Measurements from ENCODE around the gene QTRT2. TPM values are rescaled to one million over a fixed set of nuclear protein-coding genes. Genes with fewer than 3 reads are reported as not detected.

The QTRT2 gene
- total and polyA plus RNA-seq, 2 of the 8 experiments (the other 6 are each of a cell fraction or from before 2014, with no cell fraction given): 13.3 to 54.5 TPM

- TF ChIP-seq NANOG (IDR thresholded peaks at IDR 0.05; ENCODE audit: insufficient read depth, low read depth, low read length, poor library complexity, severe bottlenecking) (no peak), CTCF (IDR thresholded peaks at IDR 0.05; ENCODE audit: control extremely low read depth in 1 of 3, insufficient read depth in 1 of 3, low read depth in 1 of 3, low read length in 3 of 3) (no peak), CEBPB (IDR thresholded peaks at IDR 0.05; ENCODE audit: low read depth, low read length) (0 out of 2 replicates have a peak, but pooled peaks have one; percentile 25), KDM5A (IDR thresholded peaks at IDR 0.05; ENCODE audit: low read length) (peak; percentile 70), RXRA (IDR thresholded peaks at IDR 0.05; ENCODE audit: insufficient read depth, low read depth, low read length) (no peak), CTBP2 (IDR thresholded peaks at IDR 0.05; ENCODE audit: borderline replicate concordance, insufficient read depth, insufficient read length, low read length) (no peak), SIN3A (conservative IDR thresholded peaks at IDR 0.05 in 1 of 2, IDR thresholded peaks at IDR 0.05 in 1 of 2; ENCODE audit: low read depth in 1 of 2, low read length in 2 of 2) (peak; percentile 77 to 98; a peak in 3 of 4 replicates), KDM1A (IDR thresholded peaks at IDR 0.05; ENCODE audit: borderline replicate concordance, low read length) (no peak), BACH1 (IDR thresholded peaks at IDR 0.05; ENCODE audit: low read length) (no peak), CHD1 (IDR thresholded peaks at IDR 0.05; ENCODE audit: low read depth, low read length) (no peak), HDAC6 (IDR thresholded peaks at IDR 0.05; ENCODE audit: low read depth, low read length) (no peak), SAP30 (IDR thresholded peaks at IDR 0.05; ENCODE audit: insufficient read depth, insufficient replicate concordance, low read length) (peak; percentile 49), POLR2A (IDR thresholded peaks at IDR 0.05; ENCODE audit: control extremely low read depth in 1 of 2, low read depth in 2 of 2, low read length in 2 of 2) (peak; percentile 47 to 89), ATF2 (IDR thresholded peaks at IDR 0.05; ENCODE audit: low read length) (no peak), BRCA1 (IDR thresholded peaks at IDR 0.05; ENCODE audit: low read depth, low read length) (peak; percentile 41; the same call in 1 of the 2 replicates), CHD2 (IDR thresholded peaks at IDR 0.05; ENCODE audit: low read length) (peak; percentile 73), CREB1 (IDR thresholded peaks at IDR 0.05) (peak; percentile 100), ATF3 (IDR thresholded peaks at IDR 0.05; ENCODE audit: insufficient read depth, low read depth, low read length) (peak; percentile 90)
These were observed at the start of gene QTRT2, which contains the start of gene CCDC191 (continued) for GRCh38 chr3:114056130-114057010.

All from H1 (cell line).